Measurements from ENCODE around the gene PLOD3. TPM values are rescaled to one million over a fixed set of nuclear protein-coding genes. Genes with fewer than 3 reads are reported as not detected.

Gene PLOD3
- total RNA-seq, 1 experiment from 2014 or later: 48.3 TPM

DNA sequence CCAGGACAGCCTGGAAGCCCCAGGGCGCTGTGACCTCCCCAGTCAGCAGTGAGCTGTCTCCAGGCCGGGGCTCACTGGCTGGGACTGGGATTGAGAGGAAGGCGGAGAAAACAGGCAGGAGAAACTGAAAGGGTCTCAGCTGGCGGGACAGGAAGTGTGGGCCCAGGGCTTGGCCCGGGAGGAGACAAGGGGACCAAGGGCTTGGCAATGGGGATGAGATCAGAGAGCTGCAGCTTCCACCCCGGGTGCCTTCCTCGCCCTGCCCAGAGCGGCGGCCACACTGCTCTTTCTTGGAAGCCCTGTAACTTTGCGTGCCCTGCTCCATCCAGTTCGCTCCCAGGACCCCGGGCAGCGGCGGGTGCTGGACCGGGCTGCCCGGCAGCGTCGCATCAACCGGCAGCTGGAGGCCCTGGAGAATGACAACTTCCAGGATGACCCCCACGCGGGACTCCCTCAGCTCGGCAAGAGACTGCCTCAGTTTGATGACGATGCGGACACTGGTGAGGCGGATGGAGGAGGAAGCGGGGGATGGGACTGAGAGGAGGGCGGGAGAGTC lies 5.0 kb upstream of the PLOD3 start:
- Mint-ChIP-seq H3K36me3 (peaks cover 28% of the 10 kb centered on the region), H3K9me3 (no peaks in the 10 kb centered on the region), H3K4me1 (peaks cover 18% of the 10 kb centered on the region), H3K27me3 (ENCODE audit: low read depth) (no peaks in the 10 kb centered on the region), H3K27ac (peak overlapping the region; percentile 58), H3K4me3 (no peak overlapping the region)
- TF ChIP-seq ZNF671 (CRISPR knock-in tag; IDR thresholded peaks at IDR 0.05): no peak
- TF ChIP-seq NR2C2 (CRISPR knock-in tag; IDR thresholded peaks at IDR 0.05): no peak
- no peak for TF ChIP-seq CBFB (CRISPR knock-in tag; IDR thresholded peaks at IDR 0.05; ENCODE audit: low read depth)
- CTCF ChIA-PET: interaction anchor here (1.0 to 2.0 kb wide), 5 partner anchors 13 to 79 kb away, joined by 4 to 10 read pairs (median 5); partner anchors contain the start of gene FIS1
- POLR2A ChIA-PET: interaction anchor here (0.6 kb wide), 2 partner anchors 190 to 395 kb away, joined by 3 to 7 read pairs; partner anchors contain the start of gene EPHB4
- no peak for ATAC-seq
- no peak for DNase-seq (ENCODE audit: low spot score)

DNA sequence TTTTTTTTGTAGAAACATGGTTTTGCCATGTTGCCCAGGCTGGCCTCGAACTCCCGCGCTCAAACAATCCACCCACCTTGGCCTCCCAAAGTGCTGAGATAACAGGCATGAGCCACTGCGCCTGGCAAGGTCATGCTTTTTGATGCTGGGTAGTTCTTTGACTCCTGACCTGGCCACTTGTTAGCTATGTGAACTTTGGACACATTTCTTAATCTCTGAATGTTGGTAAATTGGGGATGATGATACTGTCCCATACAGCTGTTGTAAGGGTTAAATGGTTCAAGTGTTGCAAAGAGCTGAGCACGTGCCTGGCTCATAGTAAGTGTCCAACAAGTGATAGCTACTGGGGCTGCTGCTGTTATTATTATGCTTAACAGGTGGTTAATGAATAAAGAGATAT lies 2.9 kb upstream of the PLOD3 start:
- TF ChIP-seq ZBTB43 (CRISPR knock-in tag; IDR thresholded peaks at IDR 0.05) (no peak), GABPB1 (CRISPR knock-in tag; IDR thresholded peaks at IDR 0.05) (peak; percentile 60)
- H3K27me3 Mint-ChIP-seq (ENCODE audit: low read depth): no peaks in the 10 kb centered on the region
- ATAC-seq (no peak), DNase-seq (ENCODE audit: low spot score) (no peak)
- H3K4me3 Mint-ChIP-seq: no peak overlapping the region
- no peak overlapping the region for H3K27ac Mint-ChIP-seq
- ChIA-PET CTCF (interaction anchor here (1.3 kb wide), 1 partner anchor 62 kb away, joined by 3 read pairs; no protein-coding TSS in a partner anchor), POLR2A (no interaction called here)
- H3K9me3 Mint-ChIP-seq: no peaks in the 10 kb centered on the region
- H3K36me3 Mint-ChIP-seq: peaks cover 22% of the 10 kb centered on the region
- H3K4me1 Mint-ChIP-seq: peaks cover 27% of the 10 kb centered on the region

DNA sequence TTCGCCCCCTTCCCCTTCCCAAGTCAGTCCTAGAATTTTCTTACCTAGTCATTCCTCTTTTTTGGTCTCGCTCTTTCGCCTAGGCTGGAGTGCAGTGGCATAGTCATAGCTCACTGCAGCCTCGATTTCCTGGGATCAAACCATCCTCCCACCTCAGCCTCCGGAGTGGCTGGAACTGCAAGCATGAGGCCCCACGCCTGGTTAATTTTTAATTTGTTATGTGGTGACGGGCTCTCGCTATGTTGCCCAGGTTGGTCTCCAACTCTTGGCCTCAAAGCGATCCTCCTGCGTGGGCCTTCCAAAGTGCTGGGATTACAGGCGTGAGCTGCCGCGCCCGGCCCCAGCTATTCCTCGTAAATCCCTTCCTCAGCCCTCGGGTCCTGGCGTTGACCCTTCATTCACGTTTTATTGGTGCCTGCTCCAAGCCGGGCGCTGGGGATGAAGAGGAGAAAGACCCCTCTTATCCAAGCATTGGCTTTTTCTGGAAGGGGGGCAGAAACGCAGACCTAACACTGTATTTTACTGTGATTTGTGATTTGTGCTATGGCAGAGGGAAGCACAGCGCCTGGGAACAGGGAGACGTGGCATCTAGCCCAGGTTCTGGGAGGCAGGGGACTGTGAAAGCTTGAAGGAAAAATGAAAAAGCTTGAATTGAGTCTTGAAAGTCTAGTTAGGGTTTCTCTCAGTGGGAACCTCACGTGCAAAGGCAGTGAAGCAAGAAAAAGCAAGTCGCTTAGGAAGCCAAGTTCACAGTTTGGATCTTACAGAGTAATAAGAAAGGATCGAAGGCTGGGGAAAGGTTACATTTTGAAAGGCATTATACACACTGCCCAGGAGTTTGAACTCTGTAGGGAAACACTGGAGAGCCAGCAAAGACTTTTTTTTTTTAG lies 1.1 kb upstream of the PLOD3 start:
- ATAC-seq (no peak), DNase-seq (ENCODE audit: low spot score) (no peak)
- 0 out of 2 replicates have a peak, but pooled peaks have one; percentile 9 for TF ChIP-seq GTF2I (CRISPR knock-in tag; conservative IDR thresholded peaks at IDR 0.05)
- no peak for TF ChIP-seq TEAD4 (CRISPR knock-in tag; IDR thresholded peaks at IDR 0.05)
- H3K4me3 Mint-ChIP-seq: peak overlapping the region; percentile 98
- ChIA-PET POLR2A (interaction anchor here (0.6 to 1.6 kb wide), 10 partner anchors 14 to 270 kb away, joined by 3 to 7 read pairs (median 4); no protein-coding TSS in a partner anchor), CTCF (interaction anchor here (0.8 to 3.6 kb wide), 34 partner anchors 9 to 324 kb away, joined by 3 to 64 read pairs (median 8); partner anchors contain the start of genes AP1S1, CLDN15, COL26A1 and FIS1)
- peaks cover 27% of the 10 kb centered on the region for H3K4me1 Mint-ChIP-seq
- H3K36me3 Mint-ChIP-seq: peaks cover 8% of the 10 kb centered on the region
- peak overlapping the region; percentile 90 for H3K27ac Mint-ChIP-seq
- no peaks in the 10 kb centered on the region for H3K27me3 Mint-ChIP-seq (ENCODE audit: low read depth)
- H3K9me3 Mint-ChIP-seq: no peaks in the 10 kb centered on the region

- ATAC-seq: peak; percentile 11
Measured at GRCh38 chr7:101216860-101217387, 457 bp downstream of the PLOD3 start.

More at GRCh38 chr7:101216860-101217387, 457 bp downstream of the PLOD3 start:
- Mint-ChIP-seq H3K36me3 (no peaks in the 10 kb centered on the region; the same call in 1 of the 2 replicates), H3K27me3 (ENCODE audit: low read depth) (no peaks in the 10 kb centered on the region), H3K4me1 (peaks cover 23% of the 10 kb centered on the region), H3K27ac (no peak overlapping the region), H3K4me3 (peak overlapping the region; percentile 98), H3K9me3 (no peaks in the 10 kb centered on the region)
- POLR2A ChIA-PET: interaction anchor here (0.6 to 1.6 kb wide), 10 partner anchors 11 to 330 kb away, joined by 3 to 7 read pairs (median 3); partner anchors contain the start of genes COL26A1 and MOGAT3
- DNase-seq (ENCODE audit: low spot score): peak; percentile 28
- TF ChIP-seq MAX (CRISPR knock-in tag; IDR thresholded peaks at IDR 0.05) (peak; percentile 66; the same call in 1 of the 2 replicates), ZNF121 (CRISPR knock-in tag; IDR thresholded peaks at IDR 0.05) (no peak), EMX1 (CRISPR knock-in tag; IDR thresholded peaks at IDR 0.05) (0 out of 2 replicates have a peak, but pooled peaks have one; percentile 8), FOXP1 (CRISPR knock-in tag; IDR thresholded peaks at IDR 0.05; ENCODE audit: borderline replicate concordance) (peak; percentile 62), OVOL2 (CRISPR knock-in tag; IDR thresholded peaks at IDR 0.05; ENCODE audit: borderline replicate concordance) (no peak), CREB1 (CRISPR knock-in tag; IDR thresholded peaks at IDR 0.05) (no peak)
- TF ChIP-seq, protein P1, sequence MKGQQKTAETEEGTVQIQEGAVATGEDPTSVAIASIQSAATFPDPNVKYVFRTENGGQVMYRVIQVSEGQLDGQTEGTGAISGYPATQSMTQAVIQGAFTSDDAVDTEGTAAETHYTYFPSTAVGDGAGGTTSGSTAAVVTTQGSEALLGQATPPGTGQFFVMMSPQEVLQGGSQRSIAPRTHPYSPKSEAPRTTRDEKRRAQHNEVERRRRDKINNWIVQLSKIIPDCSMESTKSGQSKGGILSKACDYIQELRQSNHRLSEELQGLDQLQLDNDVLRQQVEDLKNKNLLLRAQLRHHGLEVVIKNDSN (CRISPR knock-in tag; IDR thresholded peaks at IDR 0.05): 0 out of 2 replicates have a peak, but pooled peaks have one; percentile 39
- CTCF ChIA-PET: interaction anchor here (0.6 to 3.6 kb wide), 25 partner anchors 15 to 322 kb away, joined by 3 to 64 read pairs (median 9); partner anchors contain the start of genes AP1S1, CLDN15, FIS1 and IFT22

Measured in WTC11 (cell line).